GM12873 (cell line): Measurements from ENCODE around the gene BTBD9.

Experiments
- TF ChIP-seq, protein P1 (sequence below): IDR thresholded peaks from 2 replicates; pipeline ENCODE4 v1.5.1; 2012; ENCODE audit warnings: low read depth, mild to moderate bottlenecking, moderate library complexity, low read length, control low read depth; ENCODE audit not compliant: insufficient read depth; ENCODE audit errors: missing control alignments

Gene BTBD9

GRCh38 chr6:38504996-38505395 lies 134.7 kb downstream of the BTBD9 start:
- TF ChIP-seq, protein P1, sequence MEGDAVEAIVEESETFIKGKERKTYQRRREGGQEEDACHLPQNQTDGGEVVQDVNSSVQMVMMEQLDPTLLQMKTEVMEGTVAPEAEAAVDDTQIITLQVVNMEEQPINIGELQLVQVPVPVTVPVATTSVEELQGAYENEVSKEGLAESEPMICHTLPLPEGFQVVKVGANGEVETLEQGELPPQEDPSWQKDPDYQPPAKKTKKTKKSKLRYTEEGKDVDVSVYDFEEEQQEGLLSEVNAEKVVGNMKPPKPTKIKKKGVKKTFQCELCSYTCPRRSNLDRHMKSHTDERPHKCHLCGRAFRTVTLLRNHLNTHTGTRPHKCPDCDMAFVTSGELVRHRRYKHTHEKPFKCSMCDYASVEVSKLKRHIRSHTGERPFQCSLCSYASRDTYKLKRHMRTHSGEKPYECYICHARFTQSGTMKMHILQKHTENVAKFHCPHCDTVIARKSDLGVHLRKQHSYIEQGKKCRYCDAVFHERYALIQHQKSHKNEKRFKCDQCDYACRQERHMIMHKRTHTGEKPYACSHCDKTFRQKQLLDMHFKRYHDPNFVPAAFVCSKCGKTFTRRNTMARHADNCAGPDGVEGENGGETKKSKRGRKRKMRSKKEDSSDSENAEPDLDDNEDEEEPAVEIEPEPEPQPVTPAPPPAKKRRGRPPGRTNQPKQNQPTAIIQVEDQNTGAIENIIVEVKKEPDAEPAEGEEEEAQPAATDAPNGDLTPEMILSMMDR, result no peak

- TF ChIP-seq, protein P1, result no peak
These were observed 135.6 kb downstream of the BTBD9 start for GRCh38 chr6:38503960-38504682.

- TF ChIP-seq, protein P1, result no peak
These were observed 136.5 kb downstream of the BTBD9 start for GRCh38 chr6:38503032-38503773.

- TF ChIP-seq, protein P1, result no peak
These were observed 137.3 kb downstream of the BTBD9 start for GRCh38 chr6:38502423-38502822.

GRCh38 chr6:38501931-38502330 lies 137.8 kb downstream of the BTBD9 start:
- TF ChIP-seq, protein P1, result no peak

DNA sequence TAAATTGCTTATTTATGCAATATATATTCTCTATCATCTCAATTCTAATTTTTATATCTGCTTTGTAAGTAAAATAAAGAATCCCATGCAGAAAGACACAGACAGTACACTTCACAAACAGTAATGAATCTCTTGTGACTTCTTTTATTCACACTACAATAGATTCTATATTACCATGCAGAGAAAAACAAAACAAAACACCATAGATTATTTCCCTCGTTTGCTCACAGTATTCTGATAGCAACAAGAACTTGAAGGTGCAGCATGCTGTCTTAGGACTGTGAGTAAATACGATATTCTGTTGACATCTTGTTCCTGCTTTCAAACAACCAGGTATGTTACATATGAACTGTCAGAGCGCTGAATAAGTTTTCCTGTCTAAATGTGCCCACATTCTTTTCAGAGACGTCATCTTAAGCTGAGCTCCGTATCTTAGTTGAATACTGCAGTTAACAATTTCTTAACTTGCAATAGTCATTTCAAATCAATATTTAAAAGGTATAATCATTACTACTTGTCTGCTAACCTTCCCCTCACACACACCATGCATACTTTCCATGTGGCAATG lies 140.1 kb downstream of the BTBD9 start:
- TF ChIP-seq, protein P1, result no peak

- TF ChIP-seq, protein P1, result no peak
These were observed 140.8 kb downstream of the BTBD9 start for GRCh38 chr6:38498805-38499445.
